Activated T-cell treated with anti-CD3 and anti-CD28 coated beads, Interleukin-2, amount 50 U/mL, for 1 hour (primary cell): ENCODE measurements around the gene THADA.
"Not testable (repeated sequence)": the region's sequence is repeated elsewhere in the genome, so short reads cannot be mapped to it uniquely, and the experiment has no call there.

Experiments used
- DNase-seq: peaks from one replicate; pipeline ENCODE4 v3.0.0-alpha.2; 2020

The THADA gene

DNA sequence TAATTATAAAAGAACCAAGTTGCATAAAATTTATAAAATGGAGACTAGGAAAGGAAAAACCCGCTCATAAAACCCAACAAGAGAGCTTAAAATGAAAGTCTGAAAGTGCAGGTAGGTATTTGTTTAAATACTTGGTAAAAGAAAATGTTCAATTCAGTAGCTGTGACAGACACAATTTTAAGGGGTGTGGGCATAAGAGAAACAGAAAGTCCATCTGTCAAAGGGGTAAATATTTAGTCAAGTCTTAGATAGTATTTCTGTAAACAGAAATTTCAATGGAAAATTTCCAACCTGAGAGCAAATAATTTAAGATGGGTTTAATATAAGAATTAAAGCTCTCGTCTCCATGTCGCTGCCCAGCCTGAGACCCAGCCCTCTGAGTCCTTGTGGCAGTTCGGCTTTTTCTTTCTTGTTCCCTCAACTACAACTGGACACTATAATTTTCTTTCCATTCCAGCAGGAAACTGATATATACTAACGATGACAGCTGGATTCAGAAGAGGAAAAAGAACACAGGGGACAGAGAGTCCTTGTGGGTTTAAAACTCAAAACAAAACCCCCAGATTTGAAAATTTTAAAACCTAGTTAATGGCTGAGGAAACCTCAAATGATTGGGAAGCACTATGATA is 281.4 kb downstream of the THADA start:
- DNase-seq, result no peak

DNA sequence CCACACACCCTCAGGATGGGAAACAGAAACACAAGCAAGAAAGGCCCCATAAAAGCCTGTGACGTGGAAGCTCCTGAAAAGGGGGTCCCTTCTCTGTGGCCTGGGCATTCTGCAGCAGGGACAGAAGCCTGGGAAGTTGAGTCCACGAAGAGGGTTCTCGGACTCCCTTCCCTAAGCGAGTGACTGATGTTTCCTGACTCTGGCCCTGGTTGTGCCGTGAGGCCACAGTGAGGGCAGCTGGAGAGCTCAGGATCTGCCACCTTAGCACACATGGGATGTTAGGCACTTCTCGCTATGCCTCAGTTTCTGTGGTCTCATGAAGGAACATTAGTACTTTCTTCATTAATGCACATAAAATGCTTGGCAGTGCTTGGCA is 282.2 kb downstream of the THADA start:
- DNase-seq, result no peak

DNA sequence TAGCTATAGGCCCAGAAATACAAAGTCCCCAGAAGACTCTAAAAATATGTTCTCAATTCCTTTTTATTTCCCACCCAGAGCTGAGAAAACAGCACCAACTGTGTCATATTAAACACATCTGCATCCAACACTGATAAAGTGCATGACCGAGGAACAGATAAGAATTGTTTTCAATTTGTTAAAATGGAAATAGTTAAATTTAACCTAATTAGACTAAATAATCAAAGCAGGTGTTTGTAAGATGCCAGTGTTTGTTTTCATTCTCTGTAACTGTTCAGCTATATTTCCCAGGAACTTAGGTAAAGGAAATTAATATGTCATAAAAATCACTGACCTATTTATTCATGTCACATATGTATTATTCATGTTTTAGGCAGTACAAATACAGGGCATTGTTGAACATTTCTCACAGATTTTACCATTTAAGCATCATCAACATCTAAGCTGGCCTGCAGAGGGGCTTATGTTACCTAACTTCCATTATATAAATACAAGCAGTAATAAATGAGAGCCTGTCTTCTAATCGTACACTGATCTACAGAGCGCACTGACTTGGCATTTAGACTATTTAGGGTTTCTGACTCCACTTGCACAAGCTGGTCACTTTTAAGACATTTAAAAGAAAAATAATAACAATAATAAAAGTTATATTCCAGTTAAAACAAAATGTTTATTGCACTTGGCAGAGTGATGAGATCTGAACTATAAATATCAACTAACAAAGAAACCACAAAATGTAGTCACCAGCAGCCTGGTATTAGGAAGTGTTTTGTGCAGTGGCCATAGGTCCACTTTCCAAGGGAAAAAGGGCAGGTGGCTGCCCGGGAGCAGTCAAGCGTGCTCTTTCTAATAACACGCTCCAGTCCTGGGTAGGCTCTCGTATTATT is 282.8 kb downstream of the THADA start:
- no peak for DNase-seq

DNA sequence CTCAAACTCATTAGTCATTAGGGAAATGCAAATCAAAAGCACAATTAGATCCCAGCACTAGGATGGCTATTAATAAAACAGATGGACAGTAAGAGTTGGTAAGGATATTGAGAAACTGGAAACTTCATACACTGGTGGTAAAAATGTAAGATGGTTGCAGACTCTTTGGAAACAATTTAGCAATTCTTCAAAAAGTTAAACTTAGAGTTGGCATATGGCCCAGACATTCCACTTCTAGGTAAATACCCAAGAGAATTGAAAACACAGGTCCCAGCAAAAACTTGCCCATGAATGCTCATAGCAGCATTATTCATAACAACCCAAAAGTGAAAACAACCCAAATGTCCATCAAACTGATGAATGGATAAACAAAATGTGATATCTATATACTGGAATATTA is 284.6 kb downstream of the THADA start:
- DNase-seq, result no peak

DNA sequence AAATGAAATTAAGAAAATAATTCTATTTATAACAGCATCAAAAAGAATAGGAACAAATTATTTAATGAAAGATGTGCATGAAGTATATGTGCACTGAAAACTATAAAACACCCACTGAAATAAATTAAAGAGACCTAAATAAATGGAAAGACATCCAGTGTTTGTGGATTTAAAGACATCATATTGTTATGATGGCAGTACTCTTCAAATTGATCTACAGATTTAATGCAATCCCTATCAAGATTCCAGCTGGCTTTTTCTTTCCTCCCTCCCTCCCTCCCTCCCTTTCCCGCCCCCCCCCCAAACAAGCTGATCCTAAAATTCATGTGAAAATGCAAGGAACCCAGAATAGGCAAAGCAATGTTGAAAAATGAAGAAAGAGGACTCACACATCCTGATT is 285.9 kb downstream of the THADA start:
- DNase-seq, result no peak

DNA sequence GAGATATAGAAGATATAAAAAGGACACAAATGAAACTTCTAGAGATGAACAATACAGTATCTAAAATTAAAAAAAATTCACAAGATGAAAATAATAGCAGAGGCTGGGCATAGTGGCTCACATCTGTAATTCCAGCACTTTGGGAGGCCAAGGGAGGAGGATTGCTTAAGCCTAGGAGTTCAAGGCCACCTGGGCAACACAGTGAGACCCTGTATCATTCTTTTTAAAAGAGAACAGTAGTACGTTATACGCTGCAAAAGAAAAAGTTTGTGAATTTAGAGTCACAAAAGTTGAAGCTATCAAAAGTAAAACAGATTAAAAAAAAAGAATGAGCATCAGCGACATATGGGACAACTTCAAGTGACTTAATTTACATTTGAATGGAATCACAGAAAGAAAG is 287.9 kb downstream of the THADA start:
- DNase-seq, result no peak

- DNase-seq, result no peak
These were observed 288.8 kb downstream of the THADA start for GRCh38 chr2:43307046-43307445.

DNA sequence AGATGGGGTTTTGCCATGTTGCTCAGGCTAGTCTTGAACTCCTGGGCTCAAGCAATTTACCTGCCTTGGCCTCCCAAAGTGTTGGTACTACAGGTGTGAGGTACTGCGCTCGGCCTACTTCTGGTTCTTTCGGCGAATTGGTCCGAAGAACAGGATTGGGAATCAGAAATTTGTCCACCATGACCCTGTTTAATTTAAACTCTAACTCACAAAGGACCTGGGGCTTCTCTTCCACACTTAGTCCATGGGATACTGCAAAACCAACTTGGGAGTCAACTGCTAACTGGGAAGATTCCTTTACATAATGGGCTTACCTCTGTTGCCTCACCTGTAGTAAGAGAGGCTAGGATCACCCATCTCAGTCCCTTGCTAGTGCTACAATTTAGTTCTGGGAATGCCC is 289.6 kb downstream of the THADA start:
- no peak for DNase-seq

DNA sequence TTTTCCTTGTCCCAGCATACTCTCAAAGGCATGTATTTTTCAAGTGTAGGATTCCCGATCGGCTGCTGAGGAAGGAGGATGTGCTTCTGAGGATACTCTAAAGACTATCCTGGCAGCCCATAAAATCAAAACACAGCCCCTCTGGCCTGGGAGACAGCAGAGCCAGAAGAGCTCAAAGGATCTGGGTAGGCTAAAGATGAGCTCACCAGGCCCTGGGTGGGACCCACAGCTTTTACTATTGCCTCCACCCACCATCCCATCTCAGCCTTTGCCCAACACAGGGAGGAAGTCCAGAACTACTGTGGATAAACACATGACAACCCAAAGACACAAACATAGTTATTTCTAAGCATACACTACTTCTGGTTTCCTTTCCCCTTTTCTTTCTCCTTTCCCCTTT is 290.3 kb downstream of the THADA start:
- no peak for DNase-seq

GRCh38 chr2:43305012-43305411 is 290.8 kb downstream of the THADA start:
- DNase-seq, result no peak

GRCh38 chr2:43303889-43304288 is 291.9 kb downstream of the THADA start:
- DNase-seq, result no peak

DNA sequence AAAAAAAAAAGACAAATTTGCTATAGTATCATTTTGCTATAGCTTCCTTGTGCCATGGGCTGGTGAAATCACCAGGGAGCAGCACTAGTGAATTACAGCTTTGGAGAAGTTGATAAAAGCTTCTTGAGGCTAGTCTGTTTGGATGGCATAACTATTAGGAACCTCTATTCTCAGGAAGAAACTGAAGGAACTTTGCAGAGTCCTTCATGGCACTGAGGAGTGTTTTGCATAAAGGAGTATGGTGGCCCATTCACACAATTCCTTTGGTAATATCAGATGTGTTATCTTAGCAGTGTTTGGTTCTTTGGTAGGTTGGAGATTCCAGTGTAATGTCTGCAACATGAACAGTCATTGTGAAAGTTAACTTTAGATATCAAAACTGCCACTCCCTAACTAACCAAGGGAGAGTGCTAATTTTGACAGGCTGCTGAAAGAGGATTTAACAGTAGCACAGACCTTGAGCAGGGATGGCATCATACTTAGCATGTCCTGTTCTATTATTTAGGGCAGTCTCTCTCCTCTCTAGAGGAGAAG is 292.8 kb downstream of the THADA start:
- DNase-seq, result no peak

DNA sequence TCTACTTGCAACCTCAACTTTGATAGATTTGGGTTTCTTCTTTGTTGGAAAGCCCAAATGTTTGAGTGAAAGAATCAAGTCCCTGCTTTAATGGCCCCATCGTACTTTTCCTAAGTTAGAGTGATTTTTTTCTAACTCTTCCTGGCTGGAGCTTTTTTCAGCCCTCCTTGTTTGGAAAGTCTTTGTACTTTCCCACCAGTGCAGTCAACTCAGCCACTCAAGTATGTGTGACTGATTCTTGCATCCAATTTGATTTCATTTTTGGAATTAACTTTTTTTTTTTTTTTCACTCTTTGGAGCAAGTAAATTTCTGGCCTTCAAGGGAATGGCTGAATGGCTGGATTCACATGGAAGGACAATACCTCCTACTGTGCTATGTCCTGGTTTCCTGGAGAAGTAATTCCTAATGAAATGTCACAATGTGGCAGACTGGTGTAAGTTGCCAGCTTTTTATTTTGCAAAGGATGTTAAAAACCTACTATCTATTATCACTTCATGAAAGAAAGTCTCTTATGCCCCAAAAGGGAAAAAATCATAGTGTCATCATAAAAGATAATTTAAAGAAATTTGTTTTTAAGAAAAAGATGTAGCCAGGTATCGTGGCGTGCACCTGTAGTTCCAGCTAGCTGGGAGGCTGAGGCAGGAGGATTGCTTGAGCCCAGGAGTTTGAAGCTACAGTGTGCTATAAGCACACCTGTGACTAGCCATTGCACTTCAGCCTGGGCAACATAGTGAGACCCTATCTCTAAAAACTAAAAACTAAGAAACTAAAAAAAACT is 293.5 kb downstream of the THADA start:
- DNase-seq, result no peak

GRCh38 chr2:43300781-43301583 is 294.9 kb downstream of the THADA start:
- no peak for DNase-seq

DNA sequence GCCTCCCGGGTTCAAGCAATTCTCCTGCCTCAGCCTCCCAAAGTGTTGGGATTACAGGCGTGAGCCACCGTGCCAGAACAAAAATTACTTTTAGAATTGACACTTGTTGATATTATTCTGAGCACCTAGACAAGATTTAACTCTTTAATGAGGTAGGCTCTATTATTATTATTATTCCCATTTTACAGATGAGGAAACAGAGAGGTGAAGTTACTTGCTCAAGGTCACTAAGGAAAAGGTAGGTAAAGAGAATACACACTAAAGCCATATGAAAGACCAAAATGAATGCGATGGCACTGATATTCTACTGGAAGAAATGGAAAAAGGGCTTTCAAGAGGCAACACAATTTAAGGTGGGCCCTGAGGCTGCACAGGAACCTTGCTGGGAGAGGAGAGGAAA is 295.6 kb downstream of the THADA start:
- DNase-seq, result no peak

DNA sequence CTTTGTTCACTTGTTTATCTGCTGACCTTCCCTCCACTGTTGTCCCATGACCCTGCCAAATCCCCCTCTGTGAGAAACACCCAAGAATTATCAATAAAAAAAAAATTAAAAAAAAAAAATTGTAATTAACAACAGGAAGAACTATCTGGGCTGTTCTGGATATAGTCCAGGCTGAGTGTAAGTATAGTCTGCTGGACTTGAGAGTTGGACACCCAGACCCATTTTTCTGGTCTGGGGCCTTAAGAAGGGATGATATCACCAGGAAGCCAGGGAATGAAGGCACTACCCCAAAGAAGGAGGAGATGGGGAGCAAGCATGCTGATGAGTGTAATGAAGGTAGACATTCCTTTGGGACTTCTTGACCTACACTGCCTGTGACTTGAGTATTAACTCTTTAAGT is 297.3 kb downstream of the THADA start:
- no peak for DNase-seq

DNA sequence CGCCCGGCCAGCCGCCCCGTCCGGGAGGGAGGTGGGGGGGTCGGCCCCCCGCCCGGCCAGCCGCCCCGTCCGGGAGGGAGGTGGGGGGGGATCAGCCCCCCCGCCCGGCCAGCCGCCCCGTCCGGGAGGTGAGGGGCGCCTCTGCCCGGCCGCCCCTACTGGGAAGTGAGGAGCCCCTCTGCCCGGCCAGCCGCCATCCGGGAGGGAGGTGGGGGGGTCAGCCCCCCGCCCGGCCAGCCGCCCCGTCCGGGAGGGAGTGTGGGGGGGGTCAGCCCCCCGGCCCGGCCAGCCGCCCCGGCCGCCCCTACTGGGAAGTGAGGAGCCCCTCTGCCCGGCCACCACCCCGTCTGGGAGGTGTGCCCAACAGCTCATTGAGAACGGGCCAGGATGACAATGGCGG is 298.1 kb downstream of the THADA start:
- DNase-seq, result not testable (repeated sequence)

GRCh38 chr2:43294973-43295603 is 300.8 kb downstream of the THADA start:
- no peak for DNase-seq

DNA sequence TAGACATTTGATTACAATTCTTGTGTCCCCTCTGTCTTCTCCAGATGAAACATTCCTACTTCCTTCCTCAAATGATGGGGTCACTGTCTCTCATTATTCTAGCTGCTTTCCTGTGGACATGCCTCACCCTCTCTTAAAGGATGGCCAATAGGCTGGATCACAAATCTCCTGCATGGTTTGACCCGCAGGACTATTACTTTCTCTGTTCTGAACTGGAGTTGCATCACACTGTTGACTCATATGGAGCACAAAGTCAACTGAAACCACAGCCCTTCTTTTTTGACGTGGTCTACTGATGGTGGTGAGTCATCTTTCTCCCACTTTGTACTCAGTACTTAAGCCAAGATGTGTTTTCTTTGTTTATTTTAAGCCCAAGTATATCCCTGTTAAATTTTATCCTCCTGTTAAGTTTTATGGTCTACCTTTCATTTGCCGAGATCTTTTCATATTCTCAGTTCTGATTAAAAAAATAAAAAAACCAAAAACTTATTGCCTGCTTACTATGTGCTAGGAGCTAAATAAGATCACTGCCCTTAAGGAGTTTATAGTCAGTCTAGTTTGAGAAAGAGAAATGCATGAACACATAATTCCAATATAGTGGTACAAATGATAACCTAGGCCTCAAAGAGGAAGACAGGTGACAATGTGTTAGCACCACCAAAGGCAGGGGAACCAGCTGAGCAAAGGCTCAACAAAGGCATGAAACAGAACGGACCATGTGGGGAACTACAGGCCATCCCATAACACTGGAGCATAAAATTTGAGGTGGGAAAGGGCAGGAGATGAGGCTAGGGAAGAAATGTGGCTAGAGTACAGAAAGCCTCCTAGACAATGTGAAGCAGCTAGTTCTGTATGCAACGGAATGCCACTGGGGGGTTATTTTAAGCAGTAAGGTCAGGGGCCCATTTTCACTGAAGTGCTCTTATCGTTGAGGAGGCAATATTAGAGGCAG is 301.8 kb downstream of the THADA start:
- DNase-seq, result no peak

- DNase-seq, result no peak
These were observed 302.7 kb downstream of the THADA start for GRCh38 chr2:43292851-43293743.
